HepG2 (cell line): ENCODE results near the gene KCNQ1OT1. TPM values are rescaled to one million over a fixed set of nuclear protein-coding genes. Genes with fewer than 3 reads are reported as not detected.

ENCODE experiments used
- ATAC-seq: fragments of 200-7000 bp; cut with Tn5 transposase; 3 replicates; pipeline ENCODE4 v1.9.1; 2020; ENCODE audit warnings: mild to moderate bottlenecking, moderate library complexity
- BruUV-seq: library from RNA; stranded (reverse); fragments of 400-500 nt; replicated peaks from 2 replicates; lab custom pipeline; 2021; lab: Mats Ljungman, UMichigan
- CTCF ChIA-PET: fragments of 300-600 bp; formaldehyde crosslinking; extraction: SDS; loops from one replicate; lab custom pipeline; 2021; ENCODE audit warnings: low total read pairs, inconsistent platforms, low intra/inter-chr PET ratio; lab: Yijun Ruan, JAX
- POLR2A ChIA-PET: fragments of 350-600 bp; sonication (Branson Sonifier 250); formaldehyde crosslinking; loops from one replicate; lab custom pipeline; 2020; ENCODE audit warnings: antibody characterized with exemption, inconsistent platforms; lab: Yijun Ruan, JAX
- DNase-seq: peaks from one replicate; pipeline ENCODE4 v3.0.0-alpha.2; 2015; ENCODE audit warnings: low spot score
- FAIRE-seq: peaks from 3 replicates; lab custom pipeline; 2011; peaks lifted over from hg19 to GRCh38; lab: Jason Lieb, UNC
- H2AFZ ChIP-seq: one replicate; pipeline ENCODE4 v1.6.1; 2011; ENCODE audit warnings: low read length, inconsistent platforms
- H3K27ac ChIP-seq: fragments of 300-600 bp; 3 replicates; pipeline ENCODE4 v1.8.0; 2011; ENCODE audit warnings: mixed run types, mild to moderate bottlenecking, mixed read lengths, low read length, inconsistent platforms; ENCODE audit not compliant: insufficient read depth; ENCODE audit errors: extremely low read length
- H3K27me3 ChIP-seq, 2 experiments: fragments of 200-600 bp in 1 of 2; 2 replicates in 1 of 2; 3 replicates in 1 of 2; pipeline versions ENCODE4 v1.6.0 to v1.8.0; 2011; ENCODE audit warnings: low read length in 2 of 2, mild to moderate bottlenecking in 2 of 2, moderate library complexity in 2 of 2, inconsistent platforms in 1 of 2; ENCODE audit not compliant: insufficient read depth in 2 of 2, control insufficient read depth in 1 of 2
- H3K36me3 ChIP-seq, 2 experiments: fragments of 200-600 bp in 1 of 2; replicated peaks in 1 of 2; 2 replicates in 1 of 2; 3 replicates in 1 of 2; pipeline versions ENCODE4 v1.5.1 to v1.8.0; 2011; ENCODE audit warnings: low read length in 2 of 2, inconsistent platforms in 1 of 2; ENCODE audit not compliant: insufficient read depth in 2 of 2, control insufficient read depth in 1 of 2
- H3K4me1 ChIP-seq: 2 replicates; pipeline ENCODE4 v1.5.1; 2012; ENCODE audit warnings: low read length, inconsistent platforms; ENCODE audit not compliant: insufficient read depth
- H3K4me2 ChIP-seq: 2 replicates; pipeline ENCODE4 v1.6.0; 2011; ENCODE audit warnings: low read depth, low read length, inconsistent platforms
- H3K4me3 ChIP-seq, 3 experiments: fragments of 200-600 bp in 1 of 3; sonication (generic), shearing (Covaris generic) in 1 of 3; replicated peaks in 1 of 3; 2 replicates each; pipeline ENCODE4 v1.5.1; 2011 to 2016; ENCODE audit warnings: low read length in 3 of 3, inconsistent platforms in 2 of 3, low read depth in 2 of 3, mild to moderate bottlenecking in 2 of 3, control low read depth in 1 of 3, mixed read lengths in 1 of 3; ENCODE audit not compliant: insufficient read depth in 1 of 3
- H3K79me2 ChIP-seq: one replicate; pipeline ENCODE4 v1.6.1; 2011; ENCODE audit warnings: low read length, inconsistent platforms; ENCODE audit not compliant: insufficient read depth
- H3K9ac ChIP-seq: 2 replicates; pipeline ENCODE4 v1.6.0; 2011; ENCODE audit warnings: mild to moderate bottlenecking, low read depth, low read length, inconsistent platforms; ENCODE audit not compliant: insufficient read depth
- H3K9me3 ChIP-seq: 2 replicates; pipeline ENCODE4 v1.5.1; 2012; ENCODE audit warnings: mild to moderate bottlenecking, low read length
- H4K20me1 ChIP-seq: 2 replicates; pipeline ENCODE4 v1.6.0; 2011; ENCODE audit warnings: inconsistent platforms, mild to moderate bottlenecking, low read length, moderate library complexity; ENCODE audit not compliant: insufficient read depth
- WIZ ChIP-seq: sonication (generic); formaldehyde crosslinking; IDR thresholded peaks from 2 replicates; pipeline ENCODE4 v1.5.1; 2020; ENCODE audit warnings: mild to moderate bottlenecking, missing genetic modification reagents
- YEATS4 ChIP-seq: sonication (generic); formaldehyde crosslinking; IDR thresholded peaks from 2 replicates; pipeline ENCODE4 v1.4.0; 2020; ENCODE audit warnings: missing genetic modification reagents, borderline replicate concordance
- ZFP36L2 ChIP-seq: sonication (generic); formaldehyde crosslinking; IDR thresholded peaks from 2 replicates; pipeline ENCODE4 v1.4.0; 2020; ENCODE audit warnings: missing genetic modification reagents
- ZNF207 ChIP-seq: fragments of 450-650 bp; IDR thresholded peaks from 2 replicates; pipeline ENCODE4 v1.6.1; 2016; ENCODE audit warnings: antibody characterized with exemption, borderline replicate concordance
- ZNF232 ChIP-seq: sonication (generic); formaldehyde crosslinking; IDR thresholded peaks from 2 replicates; pipeline ENCODE4 v1.4.0; 2020; ENCODE audit warnings: missing genetic modification reagents, borderline replicate concordance
- ZNF343 ChIP-seq: sonication (generic); formaldehyde crosslinking; IDR thresholded peaks from 2 replicates; pipeline ENCODE4 v1.4.0; 2020; ENCODE audit warnings: mild to moderate bottlenecking, missing genetic modification reagents
- ZNF562 ChIP-seq: sonication (generic); formaldehyde crosslinking; IDR thresholded peaks from 2 replicates; pipeline ENCODE4 v1.8.0; 2022; ENCODE audit warnings: missing genetic modification reagents, borderline replicate concordance
- ZNF781 ChIP-seq: sonication (generic); formaldehyde crosslinking; IDR thresholded peaks from 2 replicates; pipeline ENCODE4 v1.5.1; 2020; ENCODE audit warnings: borderline replicate concordance, mild to moderate bottlenecking, missing genetic modification reagents; ENCODE audit errors: not compliant biosample characterization
- WGBS: methylation state at CpG from one replicate; pipeline ENCODE4 v1.1.6; 2017; ENCODE audit warnings: low lambda C conversion rate; 5-methylcytosine and 5-hydroxymethylcytosine counted together
- in situ Hi-C: cut with HindIII; loops from 2 replicates; pipeline ENCODE4 v1.10.0; 2017; ENCODE audit warnings: low pct_unique_long_range_greater_than_20kb; ENCODE audit not compliant: extremely low pct_ligation_motif_present
- intact Hi-C: fragments of 100-400 bp; cut with micrococcal nuclease; formaldehyde crosslinking; loops from one replicate; pipeline ENCODE4 v1.10.0; 2022; ENCODE audit not compliant: unreplicated experiment
- polyA plus RNA-seq, 8 experiments: library from polyadenylated mRNA; depleted of rRNA in 3 of 8; stranded (reverse) in 7 of 8; unstranded in 1 of 8; fragments of >200 nt; fragmentation: Illumina TruSeq in 4 of 8; extraction: Trizol in 4 of 8; gene quantifications; 2 replicates each; pipeline versions ENCODE4 v1.2.1 to v1.2.3, GENCODE V29; 2011 to 2016; ENCODE audit warnings: low read depth in 4 of 8, missing spikeins in 1 of 8, mixed read lengths in 1 of 8; ENCODE audit not compliant: insufficient read depth in 1 of 8
- total RNA-seq, 5 experiments: library from RNA; depleted of rRNA; stranded (reverse); fragments of >200 nt; fragmentation: Illumina TruSeq; extraction: Trizol; gene quantifications; 2 replicates each; pipeline ENCODE4 v1.2.3, GENCODE V29; 2016; ENCODE audit warnings: low read depth in 1 of 5
- TF ChIP-seq, protein P1 (sequence below): sonication (generic); formaldehyde crosslinking; IDR thresholded peaks from 2 replicates; pipeline ENCODE4 v1.5.1; 2020; ENCODE audit warnings: missing genetic modification reagents, mild to moderate bottlenecking, borderline replicate concordance
- TF ChIP-seq, protein P2 (sequence below): sonication (generic); formaldehyde crosslinking; IDR thresholded peaks from 2 replicates; pipeline ENCODE4 v1.8.0; 2022; ENCODE audit warnings: mild to moderate bottlenecking, missing genetic modification reagents
- TF ChIP-seq, protein P3 (sequence below): sonication (generic); formaldehyde crosslinking; IDR thresholded peaks from 2 replicates; pipeline ENCODE4 v1.8.0; 2022; ENCODE audit warnings: low read depth, missing genetic modification reagents
- TF ChIP-seq, protein P4 (sequence below): sonication (generic); formaldehyde crosslinking; conservative IDR thresholded peaks from 2 replicates; pipeline ENCODE4 v1.4.0; 2020; ENCODE audit warnings: mild to moderate bottlenecking, missing genetic modification reagents, moderate library complexity

The KCNQ1OT1 gene
- total and polyA plus RNA-seq, 2 of the 13 experiments (the other 11 are each of a cell fraction or from before 2014, with no cell fraction given), result 1.3 to 18.9 TPM

DNA sequence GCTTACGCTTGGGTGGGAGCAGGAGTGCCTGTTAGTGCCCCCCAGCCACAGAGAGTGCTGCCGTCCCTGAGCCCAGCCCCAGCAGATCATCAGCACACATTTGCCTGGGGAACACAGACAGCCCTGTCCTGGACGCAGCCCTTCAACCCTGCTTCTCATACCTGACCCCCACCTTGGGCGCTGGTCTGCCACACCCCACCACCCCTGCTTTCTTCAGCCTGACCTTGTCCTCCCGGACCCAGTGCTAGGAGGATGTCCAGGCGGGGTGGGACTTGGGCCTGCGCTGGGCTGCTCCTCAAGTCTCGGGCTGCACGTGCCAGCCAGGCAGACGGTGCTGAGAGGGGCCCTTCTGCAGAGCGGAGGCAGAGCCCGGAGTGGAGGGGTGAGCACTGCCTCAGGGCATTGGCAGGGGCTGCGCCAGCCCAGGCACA is 119.2 kb downstream of the KCNQ1OT1 start (continued):
- TF ChIP-seq, protein P1, sequence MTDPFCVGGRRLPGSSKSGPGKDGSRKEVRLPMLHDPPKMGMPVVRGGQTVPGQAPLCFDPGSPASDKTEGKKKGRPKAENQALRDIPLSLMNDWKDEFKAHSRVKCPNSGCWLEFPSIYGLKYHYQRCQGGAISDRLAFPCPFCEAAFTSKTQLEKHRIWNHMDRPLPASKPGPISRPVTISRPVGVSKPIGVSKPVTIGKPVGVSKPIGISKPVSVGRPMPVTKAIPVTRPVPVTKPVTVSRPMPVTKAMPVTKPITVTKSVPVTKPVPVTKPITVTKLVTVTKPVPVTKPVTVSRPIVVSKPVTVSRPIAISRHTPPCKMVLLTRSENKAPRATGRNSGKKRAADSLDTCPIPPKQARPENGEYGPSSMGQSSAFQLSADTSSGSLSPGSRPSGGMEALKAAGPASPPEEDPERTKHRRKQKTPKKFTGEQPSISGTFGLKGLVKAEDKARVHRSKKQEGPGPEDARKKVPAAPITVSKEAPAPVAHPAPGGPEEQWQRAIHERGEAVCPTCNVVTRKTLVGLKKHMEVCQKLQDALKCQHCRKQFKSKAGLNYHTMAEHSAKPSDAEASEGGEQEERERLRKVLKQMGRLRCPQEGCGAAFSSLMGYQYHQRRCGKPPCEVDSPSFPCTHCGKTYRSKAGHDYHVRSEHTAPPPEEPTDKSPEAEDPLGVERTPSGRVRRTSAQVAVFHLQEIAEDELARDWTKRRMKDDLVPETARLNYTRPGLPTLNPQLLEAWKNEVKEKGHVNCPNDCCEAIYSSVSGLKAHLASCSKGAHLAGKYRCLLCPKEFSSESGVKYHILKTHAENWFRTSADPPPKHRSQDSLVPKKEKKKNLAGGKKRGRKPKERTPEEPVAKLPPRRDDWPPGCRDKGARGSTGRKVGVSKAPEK (CRISPR knock-in tag), result no peak
- TF ChIP-seq ZNF232 (no peak), ZNF207 (no peak)

DNA sequence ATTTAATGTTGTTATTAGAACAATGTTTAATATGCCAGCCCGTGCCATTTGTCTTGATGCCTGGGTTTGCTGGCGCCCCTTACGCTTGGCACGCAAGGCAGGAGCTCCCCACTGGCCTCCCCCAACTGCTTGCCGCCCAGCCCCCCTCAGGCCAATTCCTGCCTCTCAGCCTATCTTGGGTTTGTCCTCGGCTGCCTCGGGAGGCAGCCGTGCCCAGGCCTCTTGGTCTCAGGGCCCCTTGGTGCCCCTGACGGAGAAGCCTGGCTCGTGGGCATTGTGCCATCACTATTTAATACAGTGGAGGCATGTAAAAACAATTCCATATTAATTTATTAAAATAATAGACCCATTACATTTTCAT is 119.8 kb downstream of the KCNQ1OT1 start:
- POLR2A ChIA-PET, result no interaction called here
- TF ChIP-seq ZNF343 (CRISPR knock-in tag), result no peak
- no peak for TF ChIP-seq ZFP36L2
- no peak for TF ChIP-seq WIZ (CRISPR knock-in tag)
- TF ChIP-seq, protein P2, sequence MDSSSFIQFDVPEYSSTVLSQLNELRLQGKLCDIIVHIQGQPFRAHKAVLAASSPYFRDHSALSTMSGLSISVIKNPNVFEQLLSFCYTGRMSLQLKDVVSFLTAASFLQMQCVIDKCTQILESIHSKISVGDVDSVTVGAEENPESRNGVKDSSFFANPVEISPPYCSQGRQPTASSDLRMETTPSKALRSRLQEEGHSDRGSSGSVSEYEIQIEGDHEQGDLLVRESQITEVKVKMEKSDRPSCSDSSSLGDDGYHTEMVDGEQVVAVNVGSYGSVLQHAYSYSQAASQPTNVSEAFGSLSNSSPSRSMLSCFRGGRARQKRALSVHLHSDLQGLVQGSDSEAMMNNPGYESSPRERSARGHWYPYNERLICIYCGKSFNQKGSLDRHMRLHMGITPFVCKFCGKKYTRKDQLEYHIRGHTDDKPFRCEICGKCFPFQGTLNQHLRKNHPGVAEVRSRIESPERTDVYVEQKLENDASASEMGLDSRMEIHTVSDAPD (CRISPR knock-in tag), result no peak
- no peak for TF ChIP-seq ZNF562 (CRISPR knock-in tag)
- TF ChIP-seq, protein P3, sequence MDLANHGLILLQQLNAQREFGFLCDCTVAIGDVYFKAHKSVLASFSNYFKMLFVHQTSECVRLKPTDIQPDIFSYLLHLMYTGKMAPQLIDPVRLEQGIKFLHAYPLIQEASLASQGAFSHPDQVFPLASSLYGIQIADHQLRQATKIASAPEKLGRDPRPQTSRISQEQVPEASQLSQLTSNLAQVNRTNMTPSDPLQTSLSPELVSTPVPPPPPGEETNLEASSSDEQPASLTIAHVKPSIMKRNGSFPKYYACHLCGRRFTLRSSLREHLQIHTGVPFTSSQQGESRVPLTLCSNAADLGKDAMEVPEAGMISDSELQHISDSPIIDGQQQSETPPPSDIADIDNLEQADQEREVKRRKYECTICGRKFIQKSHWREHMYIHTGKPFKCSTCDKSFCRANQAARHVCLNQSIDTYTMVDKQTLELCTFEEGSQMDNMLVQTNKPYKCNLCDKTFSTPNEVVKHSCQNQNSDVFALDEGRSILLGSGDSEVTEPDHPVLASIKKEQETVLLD (CRISPR knock-in tag), result no peak
- no peak for TF ChIP-seq YEATS4
- TF ChIP-seq, protein P4, sequence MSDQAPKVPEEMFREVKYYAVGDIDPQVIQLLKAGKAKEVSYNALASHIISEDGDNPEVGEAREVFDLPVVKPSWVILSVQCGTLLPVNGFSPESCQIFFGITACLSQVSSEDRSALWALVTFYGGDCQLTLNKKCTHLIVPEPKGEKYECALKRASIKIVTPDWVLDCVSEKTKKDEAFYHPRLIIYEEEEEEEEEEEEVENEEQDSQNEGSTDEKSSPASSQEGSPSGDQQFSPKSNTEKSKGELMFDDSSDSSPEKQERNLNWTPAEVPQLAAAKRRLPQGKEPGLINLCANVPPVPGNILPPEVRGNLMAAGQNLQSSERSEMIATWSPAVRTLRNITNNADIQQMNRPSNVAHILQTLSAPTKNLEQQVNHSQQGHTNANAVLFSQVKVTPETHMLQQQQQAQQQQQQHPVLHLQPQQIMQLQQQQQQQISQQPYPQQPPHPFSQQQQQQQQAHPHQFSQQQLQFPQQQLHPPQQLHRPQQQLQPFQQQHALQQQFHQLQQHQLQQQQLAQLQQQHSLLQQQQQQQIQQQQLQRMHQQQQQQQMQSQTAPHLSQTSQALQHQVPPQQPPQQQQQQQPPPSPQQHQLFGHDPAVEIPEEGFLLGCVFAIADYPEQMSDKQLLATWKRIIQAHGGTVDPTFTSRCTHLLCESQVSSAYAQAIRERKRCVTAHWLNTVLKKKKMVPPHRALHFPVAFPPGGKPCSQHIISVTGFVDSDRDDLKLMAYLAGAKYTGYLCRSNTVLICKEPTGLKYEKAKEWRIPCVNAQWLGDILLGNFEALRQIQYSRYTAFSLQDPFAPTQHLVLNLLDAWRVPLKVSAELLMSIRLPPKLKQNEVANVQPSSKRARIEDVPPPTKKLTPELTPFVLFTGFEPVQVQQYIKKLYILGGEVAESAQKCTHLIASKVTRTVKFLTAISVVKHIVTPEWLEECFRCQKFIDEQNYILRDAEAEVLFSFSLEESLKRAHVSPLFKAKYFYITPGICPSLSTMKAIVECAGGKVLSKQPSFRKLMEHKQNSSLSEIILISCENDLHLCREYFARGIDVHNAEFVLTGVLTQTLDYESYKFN, result no peak
- TF ChIP-seq ZNF781 (CRISPR knock-in tag), result no peak

More for the DNA sequence above, 119.8 kb downstream of the KCNQ1OT1 start:
- no peaks in the 10 kb centered on the region for H3K4me1 ChIP-seq
- in situ Hi-C loops (no loop called here), intact Hi-C loops (no loop called here)
- H3K27ac ChIP-seq, result no peak overlapping the region
- FAIRE-seq, result no peak
- CTCF ChIA-PET, result no interaction called here
- H3K79me2 ChIP-seq, result no peaks in the 10 kb centered on the region
- ATAC-seq, result no peak
- H3K36me3 ChIP-seq, result no peaks in the 10 kb centered on the region
- no peaks in the 10 kb centered on the region for H3K9me3 ChIP-seq
- no peak overlapping the region for H3K9ac ChIP-seq
- H2AFZ ChIP-seq, result no peak overlapping the region
- BruUV-seq, result no TSS peak
- H4K20me1 ChIP-seq, result no peaks in the 10 kb centered on the region
- no peak overlapping the region for H3K4me2 ChIP-seq
- WGBS, result 12% methylated on average over 10 of the region's 10 CpGs
- peaks cover 22 to 87% of the 10 kb centered on the region in 2 experiments for H3K27me3 ChIP-seq
- no peak for DNase-seq
- no peak overlapping the region for H3K4me3 ChIP-seq
